ENCODE results near the gene BPIFA3. TPM values are rescaled to one million over a fixed set of nuclear protein-coding genes. Genes with fewer than 3 reads are reported as not detected.

The BPIFA3 gene
- total RNA-seq, 1 experiment from 2014 or later, result not detected

DNA sequence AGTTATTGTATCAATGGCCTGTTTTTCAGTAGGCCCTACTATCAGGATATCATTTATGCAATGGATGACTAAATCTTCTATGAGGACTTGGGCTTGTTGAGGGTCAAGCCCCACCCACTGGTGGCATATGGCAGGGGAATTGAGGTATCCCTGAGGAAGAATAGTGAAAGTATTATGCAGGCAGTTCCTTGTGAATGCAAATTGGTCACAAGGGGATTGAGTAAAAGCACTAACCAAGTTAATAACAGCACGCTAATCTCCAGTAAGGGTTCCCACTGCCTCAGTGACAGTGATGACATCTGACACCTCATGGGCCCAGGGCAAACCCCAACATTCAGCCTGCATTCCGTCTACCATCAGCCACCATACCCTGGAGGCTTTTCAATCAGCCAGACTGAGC, 33.5 kb downstream of the BPIFA3 start:
- H3K36me3 ChIP-seq (ENCODE audit: low read depth), result no peaks in the 10 kb centered on the region
- H3K4me1 ChIP-seq (replicated peaks; ENCODE audit: insufficient read depth), result no peaks in the 10 kb centered on the region
- CTCF ChIA-PET, result no interaction called here
- no peak for DNase-seq
- no peaks in the 10 kb centered on the region for H3K79me2 ChIP-seq (ENCODE audit: low read depth)
- no peaks in the 10 kb centered on the region for H3K27me3 ChIP-seq (ENCODE audit: insufficient read depth, low read depth)
- no peaks in the 10 kb centered on the region for H4K20me1 ChIP-seq (ENCODE audit: insufficient read depth)
- H3K4me3 ChIP-seq, result no peak overlapping the region
- no peak overlapping the region for H2AFZ ChIP-seq
- H3F3A ChIP-seq (ENCODE audit: insufficient read depth, low read depth), result no peaks in the 10 kb centered on the region
- POLR2A ChIA-PET (ENCODE audit: unreplicated experiment), result no interaction called here
- H3K27ac ChIP-seq, result no peak overlapping the region
- intact Hi-C loops (cut with micrococcal nuclease; ENCODE audit: unreplicated experiment), result no loop called here
- BruUV-seq (replicated peaks), result no TSS peak
- no peaks in the 10 kb centered on the region for H3K9me3 ChIP-seq (ENCODE audit: insufficient read depth, low read depth)
- no peaks in the 10 kb centered on the region for H3K9me2 ChIP-seq (ENCODE audit: insufficient read depth)
- no peak for TF ChIP-seq EZH2 (IDR thresholded peaks at IDR 0.05; ENCODE audit: low read depth)
- TF ChIP-seq, protein P1, sequence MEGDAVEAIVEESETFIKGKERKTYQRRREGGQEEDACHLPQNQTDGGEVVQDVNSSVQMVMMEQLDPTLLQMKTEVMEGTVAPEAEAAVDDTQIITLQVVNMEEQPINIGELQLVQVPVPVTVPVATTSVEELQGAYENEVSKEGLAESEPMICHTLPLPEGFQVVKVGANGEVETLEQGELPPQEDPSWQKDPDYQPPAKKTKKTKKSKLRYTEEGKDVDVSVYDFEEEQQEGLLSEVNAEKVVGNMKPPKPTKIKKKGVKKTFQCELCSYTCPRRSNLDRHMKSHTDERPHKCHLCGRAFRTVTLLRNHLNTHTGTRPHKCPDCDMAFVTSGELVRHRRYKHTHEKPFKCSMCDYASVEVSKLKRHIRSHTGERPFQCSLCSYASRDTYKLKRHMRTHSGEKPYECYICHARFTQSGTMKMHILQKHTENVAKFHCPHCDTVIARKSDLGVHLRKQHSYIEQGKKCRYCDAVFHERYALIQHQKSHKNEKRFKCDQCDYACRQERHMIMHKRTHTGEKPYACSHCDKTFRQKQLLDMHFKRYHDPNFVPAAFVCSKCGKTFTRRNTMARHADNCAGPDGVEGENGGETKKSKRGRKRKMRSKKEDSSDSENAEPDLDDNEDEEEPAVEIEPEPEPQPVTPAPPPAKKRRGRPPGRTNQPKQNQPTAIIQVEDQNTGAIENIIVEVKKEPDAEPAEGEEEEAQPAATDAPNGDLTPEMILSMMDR (conservative IDR thresholded peaks at IDR 0.05), result no peak
- H3K4me2 ChIP-seq, result no peak overlapping the region

DNA sequence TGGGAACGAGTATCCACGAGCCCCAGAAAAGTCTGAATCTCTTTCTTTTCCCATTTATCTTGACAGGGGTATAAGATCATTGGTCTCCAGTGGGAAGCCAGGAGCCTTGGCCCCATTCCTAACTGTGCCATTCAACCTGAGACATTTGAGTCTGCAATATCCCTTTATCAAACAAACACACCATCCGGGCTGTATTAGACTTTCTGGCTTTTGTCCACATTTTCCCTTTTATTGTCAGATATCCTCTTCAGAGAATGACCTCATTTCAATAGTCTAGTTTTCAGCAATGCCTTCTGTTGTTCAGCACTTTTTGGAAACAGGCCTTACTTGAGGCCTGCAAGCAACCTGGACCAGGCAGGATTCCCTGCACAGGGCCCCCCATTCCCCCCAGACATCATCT, 34.3 kb downstream of the BPIFA3 start:
- Histone ChIP-seq H3K27ac (no peak overlapping the region), H2AFZ (no peak overlapping the region), H3F3A (ENCODE audit: insufficient read depth, low read depth) (no peaks in the 10 kb centered on the region), H3K4me1 (replicated peaks; ENCODE audit: insufficient read depth) (no peaks in the 10 kb centered on the region), H3K27me3 (ENCODE audit: insufficient read depth, low read depth) (no peaks in the 10 kb centered on the region), H3K4me2 (no peak overlapping the region), H3K79me2 (ENCODE audit: low read depth) (no peaks in the 10 kb centered on the region), H3K9me2 (ENCODE audit: insufficient read depth) (no peaks in the 10 kb centered on the region), H4K20me1 (ENCODE audit: insufficient read depth) (no peaks in the 10 kb centered on the region), H3K9me3 (ENCODE audit: insufficient read depth, low read depth) (no peaks in the 10 kb centered on the region), H3K36me3 (ENCODE audit: low read depth) (no peaks in the 10 kb centered on the region), H3K4me3 (no peak overlapping the region)
- BruUV-seq (replicated peaks), result no TSS peak
- intact Hi-C loops (cut with micrococcal nuclease; ENCODE audit: unreplicated experiment), result no loop called here
- TF ChIP-seq, protein P1 (conservative IDR thresholded peaks at IDR 0.05), result no peak
- TF ChIP-seq EZH2 (IDR thresholded peaks at IDR 0.05; ENCODE audit: low read depth), result no peak
- ChIA-PET CTCF (no interaction called here), POLR2A (ENCODE audit: unreplicated experiment) (no interaction called here)
- no peak for DNase-seq

DNA sequence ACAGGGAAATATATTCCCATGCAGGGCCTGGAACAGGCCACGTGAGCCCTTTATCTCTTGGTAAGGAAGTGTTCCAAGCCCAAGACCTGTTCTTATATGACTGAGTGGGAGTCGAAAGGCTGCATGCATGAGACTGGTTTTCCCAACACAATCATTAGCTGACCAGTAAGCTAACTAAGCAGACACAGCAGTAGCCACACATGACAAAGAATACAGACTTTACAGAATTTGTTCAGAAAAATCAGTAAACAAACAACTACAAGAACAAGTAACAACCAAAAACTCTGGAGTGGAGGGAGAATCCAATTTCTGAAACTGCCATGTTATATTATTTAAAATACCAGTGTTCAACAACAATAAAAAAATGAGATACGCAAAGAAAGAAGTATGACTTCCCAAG, 35.3 kb downstream of the BPIFA3 start:
- Histone ChIP-seq H3K4me2 (no peak overlapping the region), H3K9me2 (ENCODE audit: insufficient read depth) (no peaks in the 10 kb centered on the region), H3K9me3 (ENCODE audit: insufficient read depth, low read depth) (no peaks in the 10 kb centered on the region), H3K79me2 (ENCODE audit: low read depth) (no peaks in the 10 kb centered on the region), H3K27ac (no peak overlapping the region), H3K4me3 (no peak overlapping the region), H3F3A (ENCODE audit: insufficient read depth, low read depth) (no peaks in the 10 kb centered on the region), H3K36me3 (ENCODE audit: low read depth) (no peaks in the 10 kb centered on the region), H3K27me3 (ENCODE audit: insufficient read depth, low read depth) (no peaks in the 10 kb centered on the region), H2AFZ (no peak overlapping the region), H4K20me1 (ENCODE audit: insufficient read depth) (no peaks in the 10 kb centered on the region), H3K4me1 (replicated peaks; ENCODE audit: insufficient read depth) (no peaks in the 10 kb centered on the region)
- POLR2A ChIA-PET (ENCODE audit: unreplicated experiment), result no interaction called here
- BruUV-seq (replicated peaks), result no TSS peak
- TF ChIP-seq, protein P1 (conservative IDR thresholded peaks at IDR 0.05), result no peak
- no peak for TF ChIP-seq EZH2 (IDR thresholded peaks at IDR 0.05; ENCODE audit: low read depth)
- no peak for DNase-seq
- CTCF ChIA-PET, result no interaction called here
- intact Hi-C loops (cut with micrococcal nuclease; ENCODE audit: unreplicated experiment), result no loop called here
